A549 (cell line): ENCODE results near the gene NAA16. TPM values are rescaled to one million over a fixed set of nuclear protein-coding genes. Genes with fewer than 3 reads are reported as not detected.

Source experiments
- ATAC-seq, 2 experiments: fragments of 200-7000 bp in 1 of 2; fragments of >200 bp in 1 of 2; cut with Nextera tagmentation in 1 of 2; cut with Tn5 transposase in 1 of 2; 3 replicates each; pipeline versions ENCODE4 v1.8.0 to v1.9.1; 2018 to 2020; ENCODE audit warnings: mild to moderate bottlenecking in 1 of 2, moderate library complexity in 1 of 2
- CTCF ChIA-PET: fragments of 300-600 bp; sonication (Branson Sonifier 250); formaldehyde crosslinking; extraction: SDS; loops from one replicate; lab custom pipeline; 2021; ENCODE audit warnings: antibody characterized with exemption, inconsistent platforms; lab: Yijun Ruan, JAX
- POLR2A ChIA-PET: fragments of 350-600 bp; formaldehyde crosslinking; extraction: SDS; loops from one replicate; lab custom pipeline; 2021; ENCODE audit warnings: antibody characterized with exemption, inconsistent platforms; lab: Yijun Ruan, JAX
- DNase-seq, 2 experiments: peaks; one replicate each; pipeline versions ENCODE4 v3.0.0 to v3.0.0-alpha.2; 2011 to 2016; ENCODE audit warnings: low read depth in 1 of 2, low spot score in 1 of 2
- FAIRE-seq: peaks from 2 replicates; lab custom pipeline; 2011; peaks lifted over from hg19 to GRCh38; lab: Jason Lieb, UNC
- H3K27ac ChIP-seq, 2 experiments: fragments of >200 bp; sonication (Bioruptor Twin); formaldehyde crosslinking; 3 replicates each; pipeline ENCODE4 v1.5.1; 2016 to 2017
- H3K4me1 ChIP-seq: fragments of >200 bp; sonication (Bioruptor Twin); formaldehyde crosslinking; 3 replicates; pipeline ENCODE4 v1.6.1; 2016
- H3K4me2 ChIP-seq: fragments of >200 bp; sonication (Bioruptor Twin); formaldehyde crosslinking; 3 replicates; pipeline ENCODE4 v1.6.1; 2016
- H3K4me3 ChIP-seq: fragments of >200 bp; sonication (Bioruptor Twin); formaldehyde crosslinking; 3 replicates; pipeline ENCODE4 v1.5.1; 2016
- H3K9me3 ChIP-seq: fragments of >200 bp; sonication (Bioruptor Twin); formaldehyde crosslinking; 3 replicates; pipeline ENCODE4 v1.6.1; 2016
- ATOH8 ChIP-seq: fragments of 250-450 bp; sonication (Bioruptor Pico); IDR thresholded peaks from 2 replicates; pipeline ENCODE4 v1.5.0; 2020; ENCODE audit warnings: low read depth, mild to moderate bottlenecking, moderate library complexity
- BHLHE40 ChIP-seq: IDR thresholded peaks from 2 replicates; pipeline ENCODE4 v1.6.1; 2012; ENCODE audit warnings: low read depth, low read length, inconsistent platforms
- CEBPB ChIP-seq, 2 experiments: fragments of >200 bp in 1 of 2; sonication (Bioruptor Twin) in 1 of 2; formaldehyde crosslinking in 1 of 2; IDR thresholded peaks; 2 replicates each; pipeline ENCODE4 v1.6.1; 2012 to 2016
- CHD2 ChIP-seq: fragments of 150-350 bp; IDR thresholded peaks from 2 replicates; pipeline ENCODE4 v1.6.1; 2014; ENCODE audit warnings: low read length; ENCODE audit not compliant: partially characterized antibody
- CHD4 ChIP-seq: fragments of 200-600 bp; sonication (generic); IDR thresholded peaks from 2 replicates; pipeline ENCODE4 v1.6.1; 2016; ENCODE audit warnings: antibody characterized with exemption, mild to moderate bottlenecking, borderline replicate concordance
- CTCF ChIP-seq: fragments of >200 bp; sonication (Bioruptor Twin); formaldehyde crosslinking; IDR thresholded peaks from 3 replicates; pipeline ENCODE4 v1.5.1; 2016
- E2F6 ChIP-seq: IDR thresholded peaks from 2 replicates; pipeline ENCODE4 v1.6.1; 2012; ENCODE audit warnings: low read depth, borderline replicate concordance
- EHF ChIP-seq: fragments of 250-450 bp; sonication (Bioruptor Pico); IDR thresholded peaks from 2 replicates; pipeline ENCODE4 v1.5.0; 2020; ENCODE audit warnings: mild to moderate bottlenecking
- EHMT2 ChIP-seq: fragments of 200-600 bp; sonication (generic); IDR thresholded peaks from 2 replicates; pipeline ENCODE4 v1.6.1; 2016; ENCODE audit warnings: antibody characterized with exemption, low read depth, mild to moderate bottlenecking, moderate library complexity
- ELK1 ChIP-seq: fragments of 150-350 bp; IDR thresholded peaks from 2 replicates; pipeline ENCODE4 v1.6.1; 2014; ENCODE audit warnings: low read depth, mild to moderate bottlenecking, low read length
- FOSB ChIP-seq: fragments of 250-450 bp; sonication (Bioruptor Pico); IDR thresholded peaks from 2 replicates; pipeline ENCODE4 v1.5.0; 2020; ENCODE audit warnings: mild to moderate bottlenecking, moderate library complexity
- HES2 ChIP-seq: fragments of >200 bp; sonication (Bioruptor Twin); formaldehyde crosslinking; IDR thresholded peaks from 2 replicates; pipeline ENCODE4 v1.6.1; 2016
- HOXA7 ChIP-seq: fragments of 250-450 bp; sonication (Bioruptor Pico); IDR thresholded peaks from 2 replicates; pipeline ENCODE4 v1.5.0; 2020; ENCODE audit warnings: mild to moderate bottlenecking, moderate library complexity
- HOXB13 ChIP-seq: fragments of 250-450 bp; sonication (Bioruptor Pico); IDR thresholded peaks from 2 replicates; pipeline ENCODE4 v1.5.0; 2020; ENCODE audit warnings: low read depth, mild to moderate bottlenecking, moderate library complexity
- HOXB5 ChIP-seq: fragments of 250-450 bp; sonication (Bioruptor Pico); IDR thresholded peaks from 2 replicates; pipeline ENCODE4 v1.5.0; 2020; ENCODE audit warnings: mild to moderate bottlenecking, moderate library complexity
- MAFK ChIP-seq: fragments of 450-650 bp; IDR thresholded peaks from 2 replicates; pipeline ENCODE4 v1.6.1; 2014; ENCODE audit not compliant: partially characterized antibody
- MYC ChIP-seq: IDR thresholded peaks from 2 replicates; pipeline ENCODE4 v1.6.1; 2012; ENCODE audit warnings: mild to moderate bottlenecking, inconsistent platforms, low read length, improper control_type of control experiment, borderline replicate concordance
- POLR2A ChIP-seq: IDR thresholded peaks from 2 replicates; pipeline ENCODE4 v1.6.1; 2012; ENCODE audit warnings: mild to moderate bottlenecking, low read length
- POLR2AphosphoS2 ChIP-seq: conservative IDR thresholded peaks from 2 replicates; pipeline ENCODE4 v1.6.1; 2012; ENCODE audit warnings: low read length, improper control_type of control experiment, inconsistent platforms
- RAD21 ChIP-seq, 2 experiments: fragments of >200 bp in 1 of 2; sonication (Bioruptor Twin) in 1 of 2; formaldehyde crosslinking in 1 of 2; IDR thresholded peaks in 1 of 2; conservative IDR thresholded peaks in 1 of 2; 2 replicates in 1 of 2; 3 replicates in 1 of 2; pipeline ENCODE4 v1.6.1; 2012 to 2018; ENCODE audit warnings: inconsistent platforms in 1 of 2
- REST ChIP-seq: fragments of 200-600 bp; sonication (generic); IDR thresholded peaks from 2 replicates; pipeline ENCODE4 v1.6.1; 2016; ENCODE audit warnings: antibody characterized with exemption, mild to moderate bottlenecking, moderate library complexity
- TFCP2L1 ChIP-seq: fragments of 250-450 bp; sonication (Bioruptor Pico); IDR thresholded peaks from 2 replicates; pipeline ENCODE4 v1.5.0; 2021; ENCODE audit warnings: mild to moderate bottlenecking
- USF2 ChIP-seq: fragments of 450-650 bp; IDR thresholded peaks from 2 replicates; pipeline ENCODE4 v1.6.1; 2014; ENCODE audit warnings: antibody characterized with exemption
- WGBS: methylation state at CpG from one replicate; pipeline ENCODE4 v1.1.6; 2017; ENCODE audit errors: missing lambda C conversion rate; 5-methylcytosine and 5-hydroxymethylcytosine counted together
- polyA plus RNA-seq, 4 experiments: library from polyadenylated mRNA; depleted of rRNA in 3 of 4; stranded (reverse); fragments of >200 nt; fragmentation: RNase III in 1 of 4; extraction: RNeasy Plus Mini Kit Qiagen cat#74134 plus additional on column Dnase treatment in 1 of 4; gene quantifications; 2 replicates in 3 of 4; 3 replicates in 1 of 4; pipeline ENCODE4 v1.2.3, GENCODE V29; 2011 to 2017

NAA16 gene
- polyA plus RNA-seq, 2 of the 4 experiments (the other 2 are of a cell fraction) = 10.5 to 18.8 TPM

GRCh38 chr13:41382431-41382830, 71.4 kb downstream of the NAA16 start:
- no peaks in the 10 kb centered on the region for H3K9me3 ChIP-seq
- 68% methylated on average over 4 of the region's 4 CpGs for WGBS
- H3K4me2 ChIP-seq = no peak overlapping the region
- ChIA-PET CTCF (no interaction called here), POLR2A (no interaction called here)
- DNase-seq (no peak), FAIRE-seq (no peak), ATAC-seq (no peak)
- H3K4me1 ChIP-seq = no peaks in the 10 kb centered on the region
- no peak overlapping the region for H3K4me3 ChIP-seq
- TF ChIP-seq EHMT2 = no peak
- TF ChIP-seq CHD4 = no peak
- TF ChIP-seq POLR2A = no peak
- no peak for TF ChIP-seq HOXB13 (CRISPR knock-in tag)
- no peak for TF ChIP-seq HES2
- no peak for TF ChIP-seq TFCP2L1 (CRISPR knock-in tag)
- TF ChIP-seq CEBPB (IDR thresholded peaks at IDR 0.05) = no peak
- no peak for TF ChIP-seq REST
- no peak for TF ChIP-seq ATOH8 (CRISPR knock-in tag)
- TF ChIP-seq POLR2AphosphoS2 = no peak
- TF ChIP-seq EHF (CRISPR knock-in tag) = no peak
- TF ChIP-seq USF2 = no peak
- no peak for TF ChIP-seq E2F6
- no peak for TF ChIP-seq FOSB (CRISPR knock-in tag)
- TF ChIP-seq MAFK = no peak
- no peak for TF ChIP-seq CHD2
- TF ChIP-seq RAD21 (conservative IDR thresholded peaks at IDR 0.05 in 1 of 2, IDR thresholded peaks at IDR 0.05 in 1 of 2) = no peak
- TF ChIP-seq HOXA7 (CRISPR knock-in tag) = no peak
- no peak overlapping the region for H3K27ac ChIP-seq

- no peak for TF ChIP-seq ELK1
- TF ChIP-seq CTCF = no peak
- TF ChIP-seq MYC = no peak
- TF ChIP-seq BHLHE40 = no peak
- no peak for TF ChIP-seq HOXB5 (CRISPR knock-in tag)
- 57% methylated on average over 3 of the region's 3 CpGs for WGBS
- CTCF ChIA-PET = interaction anchor here (3.5 kb wide), 1 partner anchor 269 kb away, joined by 14 read pairs; no protein-coding TSS in a partner anchor
- Histone ChIP-seq H3K4me2 (no peak overlapping the region), H3K27ac (no peak overlapping the region), H3K9me3 (no peaks in the 10 kb centered on the region), H3K4me1 (no peaks in the 10 kb centered on the region), H3K4me3 (no peak overlapping the region)
- no peak for DNase-seq
- ATAC-seq = no peak
- no peak for FAIRE-seq
- POLR2A ChIA-PET = interaction anchor here (0.6 kb wide), 1 partner anchor 37 kb away, joined by 4 read pairs; no protein-coding TSS in a partner anchor
These were observed 72.3 kb downstream of the NAA16 start for GRCh38 chr13:41383386-41383785.
